ENCODE data around the gene FLAD1.
A peak's percentile ranks its signal among the peaks of the same experiment; 100 is the strongest.

Gene FLAD1

DNA sequence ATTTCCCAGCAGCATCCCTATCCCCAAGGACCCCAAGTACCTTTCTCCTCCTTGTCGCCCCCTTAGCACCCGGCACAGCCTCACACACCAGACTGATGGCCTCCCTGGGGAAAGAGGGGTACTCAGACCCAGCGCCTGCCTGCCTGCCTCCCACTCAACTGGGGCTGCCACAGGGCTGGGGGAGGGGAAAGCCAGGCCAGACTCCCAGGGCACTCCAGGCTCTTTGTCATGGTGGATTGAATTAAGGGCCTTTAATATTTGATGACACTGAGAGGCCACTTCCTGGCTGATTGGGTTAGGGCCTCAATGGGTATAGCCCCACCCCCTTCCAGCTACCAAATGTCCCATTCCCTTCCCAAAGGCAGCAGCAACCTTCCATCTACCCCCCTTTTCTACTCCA lies 14.4 kb upstream of the FLAD1 start:
- Histone ChIP-seq H3K27ac (ENCODE audit: low read depth in 2 of 2, low read length in 2 of 2) (no peak overlapping the region), H3K4me1 (ENCODE audit: control insufficient read depth in 2 of 2, insufficient read depth in 2 of 2, low read length in 2 of 2) (peaks cover 25 to 32% of the 10 kb centered on the region in 2 donors), H3K36me3 (ENCODE audit: control insufficient read depth in 2 of 2, insufficient read depth in 2 of 2, low read length in 2 of 2) (peaks cover 42 to 62% of the 10 kb centered on the region in 2 donors), H3K9me3 (ENCODE audit: control insufficient read depth in 2 of 2, low read length in 2 of 2) (no peaks in the 10 kb centered on the region), H3K4me3 (ENCODE audit: low read length in 2 of 2) (no peak overlapping the region), H3K9ac (ENCODE audit: low read depth in 1 of 2, low read length in 2 of 2) (no peak overlapping the region), H3K27me3 (ENCODE audit: control insufficient read depth in 2 of 2, insufficient read depth in 2 of 2, low read length in 2 of 2) (no peaks in the 10 kb centered on the region)

DNA sequence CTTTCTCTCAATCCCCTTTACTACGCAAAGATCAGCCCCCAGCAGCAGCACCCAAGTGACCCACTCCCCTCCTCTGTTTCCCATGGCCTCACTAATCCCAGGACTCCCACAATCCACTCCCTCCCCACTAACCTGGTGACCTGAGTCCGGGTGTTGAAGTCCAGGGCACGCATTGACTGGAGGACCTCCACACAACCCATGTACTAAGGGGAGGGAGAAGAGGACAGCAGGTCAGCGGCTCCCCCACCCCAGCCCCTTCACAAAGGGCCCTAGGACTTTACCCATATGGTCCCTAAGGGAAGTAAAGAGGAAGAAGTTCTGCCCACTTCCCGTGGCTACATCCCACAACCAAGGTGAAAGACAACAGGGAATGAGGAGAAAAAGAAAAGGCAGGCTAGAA lies 13.9 kb upstream of the FLAD1 start:
- H3K36me3 ChIP-seq (ENCODE audit: control insufficient read depth in 2 of 2, insufficient read depth in 2 of 2, low read length in 2 of 2) = peaks cover 39 to 57% of the 10 kb centered on the region in 2 donors
- H3K27me3 ChIP-seq (ENCODE audit: control insufficient read depth in 2 of 2, insufficient read depth in 2 of 2, low read length in 2 of 2) = no peaks in the 10 kb centered on the region
- no peaks in the 10 kb centered on the region for H3K9me3 ChIP-seq (ENCODE audit: control insufficient read depth in 2 of 2, low read length in 2 of 2)
- H3K9ac ChIP-seq (ENCODE audit: low read depth in 1 of 2, low read length in 2 of 2) = no peak overlapping the region
- no peak overlapping the region for H3K27ac ChIP-seq (ENCODE audit: low read depth in 2 of 2, low read length in 2 of 2)
- no peak overlapping the region for H3K4me3 ChIP-seq (ENCODE audit: low read length in 2 of 2)
- peaks cover 25 to 32% of the 10 kb centered on the region in 2 donors for H3K4me1 ChIP-seq (ENCODE audit: control insufficient read depth in 2 of 2, insufficient read depth in 2 of 2, low read length in 2 of 2)

GRCh38 chr1:154969860-154970452 lies 13.2 kb upstream of the FLAD1 start:
- Histone ChIP-seq H3K4me1 (ENCODE audit: control insufficient read depth in 2 of 2, insufficient read depth in 2 of 2, low read length in 2 of 2) (peaks cover 25 to 32% of the 10 kb centered on the region in 2 donors), H3K36me3 (ENCODE audit: control insufficient read depth in 2 of 2, insufficient read depth in 2 of 2, low read length in 2 of 2) (peaks cover 36 to 51% of the 10 kb centered on the region in 2 donors), H3K27me3 (ENCODE audit: control insufficient read depth in 2 of 2, insufficient read depth in 2 of 2, low read length in 2 of 2) (no peaks in the 10 kb centered on the region), H3K9me3 (ENCODE audit: control insufficient read depth in 2 of 2, low read length in 2 of 2) (no peaks in the 10 kb centered on the region), H3K4me3 (ENCODE audit: low read length in 2 of 2) (peak overlapping the region; percentile 28 to 43), H3K27ac (ENCODE audit: low read depth in 2 of 2, low read length in 2 of 2) (peak overlapping the region; percentile 86 to 87), H3K9ac (ENCODE audit: low read depth in 1 of 2, low read length in 2 of 2) (peak overlapping the region; percentile 32 to 57)

GRCh38 chr1:154970631-154971340 lies 12.4 kb upstream of the FLAD1 start, which contains the start of gene SHC1:
TSS of gene SHC1 (minus strand) at chr1:154970747. CDS start at chr1:154970526, 221 bp downstream.
- H3K4me3 ChIP-seq (ENCODE audit: low read length in 2 of 2) = peak within 1 kb of the TSS; percentile 28 to 43
- no peaks in the 10 kb centered on the region for H3K27me3 ChIP-seq (ENCODE audit: control insufficient read depth in 2 of 2, insufficient read depth in 2 of 2, low read length in 2 of 2)
- H3K9me3 ChIP-seq (ENCODE audit: control insufficient read depth in 2 of 2, low read length in 2 of 2) = no peaks in the 10 kb centered on the region
- peak within 1 kb of the TSS; percentile 32 to 57 for H3K9ac ChIP-seq (ENCODE audit: low read depth in 1 of 2, low read length in 2 of 2)
- H3K4me1 ChIP-seq (ENCODE audit: control insufficient read depth in 2 of 2, insufficient read depth in 2 of 2, low read length in 2 of 2) = peaks cover 25 to 32% of the 10 kb centered on the region in 2 donors
- peak within 1 kb of the TSS; percentile 86 to 87 for H3K27ac ChIP-seq (ENCODE audit: low read depth in 2 of 2, low read length in 2 of 2)
- peaks cover 30 to 44% of the 10 kb centered on the region in 2 donors for H3K36me3 ChIP-seq (ENCODE audit: control insufficient read depth in 2 of 2, insufficient read depth in 2 of 2, low read length in 2 of 2)

GRCh38 chr1:154971341-154971998 lies 11.7 kb upstream of the FLAD1 start:
- H3K4me3 ChIP-seq (ENCODE audit: low read length in 2 of 2) = peak overlapping the region; percentile 17 to 43
- H3K9me3 ChIP-seq (ENCODE audit: control insufficient read depth in 2 of 2, low read length in 2 of 2) = no peaks in the 10 kb centered on the region
- no peaks in the 10 kb centered on the region for H3K27me3 ChIP-seq (ENCODE audit: control insufficient read depth in 2 of 2, insufficient read depth in 2 of 2, low read length in 2 of 2)
- peaks cover 31 to 39% of the 10 kb centered on the region in 2 donors for H3K4me1 ChIP-seq (ENCODE audit: control insufficient read depth in 2 of 2, insufficient read depth in 2 of 2, low read length in 2 of 2)
- H3K27ac ChIP-seq (ENCODE audit: low read depth in 2 of 2, low read length in 2 of 2) = peak overlapping the region; percentile 86 to 87
- peak overlapping the region; percentile 14 to 57 for H3K9ac ChIP-seq (ENCODE audit: low read depth in 1 of 2, low read length in 2 of 2)
- peaks cover 23 to 38% of the 10 kb centered on the region in 2 donors for H3K36me3 ChIP-seq (ENCODE audit: control insufficient read depth in 2 of 2, insufficient read depth in 2 of 2, low read length in 2 of 2)

DNA sequence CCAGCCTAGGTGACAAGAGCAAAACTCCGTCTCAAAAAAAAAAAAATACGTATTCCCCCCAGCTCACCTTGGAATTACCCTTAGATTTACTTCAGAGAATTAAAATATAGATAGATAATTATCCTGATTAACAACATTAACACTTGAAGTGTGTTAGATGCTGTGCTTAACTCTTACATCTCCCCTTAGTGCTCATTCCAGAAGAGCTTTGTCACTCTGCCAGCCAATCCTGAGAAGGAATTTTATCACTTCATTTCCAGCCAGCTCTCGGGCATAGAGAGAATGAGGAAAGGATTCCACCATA lies 11.0 kb upstream of the FLAD1 start:
- Histone ChIP-seq H3K9ac (ENCODE audit: low read depth in 1 of 2, low read length in 2 of 2) (peak overlapping the region in 1 of 2 donors; percentile 79), H3K9me3 (ENCODE audit: control insufficient read depth in 2 of 2, low read length in 2 of 2) (no peaks in the 10 kb centered on the region), H3K4me3 (ENCODE audit: low read length in 2 of 2) (peak overlapping the region; percentile 55 to 96), H3K27ac (ENCODE audit: low read depth in 2 of 2, low read length in 2 of 2) (peak overlapping the region; percentile 99), H3K4me1 (ENCODE audit: control insufficient read depth in 2 of 2, insufficient read depth in 2 of 2, low read length in 2 of 2) (peaks cover 31 to 40% of the 10 kb centered on the region in 2 donors), H3K27me3 (ENCODE audit: control insufficient read depth in 2 of 2, insufficient read depth in 2 of 2, low read length in 2 of 2) (no peaks in the 10 kb centered on the region), H3K36me3 (ENCODE audit: control insufficient read depth in 2 of 2, insufficient read depth in 2 of 2, low read length in 2 of 2) (peaks cover 16 to 31% of the 10 kb centered on the region in 2 donors)

DNA sequence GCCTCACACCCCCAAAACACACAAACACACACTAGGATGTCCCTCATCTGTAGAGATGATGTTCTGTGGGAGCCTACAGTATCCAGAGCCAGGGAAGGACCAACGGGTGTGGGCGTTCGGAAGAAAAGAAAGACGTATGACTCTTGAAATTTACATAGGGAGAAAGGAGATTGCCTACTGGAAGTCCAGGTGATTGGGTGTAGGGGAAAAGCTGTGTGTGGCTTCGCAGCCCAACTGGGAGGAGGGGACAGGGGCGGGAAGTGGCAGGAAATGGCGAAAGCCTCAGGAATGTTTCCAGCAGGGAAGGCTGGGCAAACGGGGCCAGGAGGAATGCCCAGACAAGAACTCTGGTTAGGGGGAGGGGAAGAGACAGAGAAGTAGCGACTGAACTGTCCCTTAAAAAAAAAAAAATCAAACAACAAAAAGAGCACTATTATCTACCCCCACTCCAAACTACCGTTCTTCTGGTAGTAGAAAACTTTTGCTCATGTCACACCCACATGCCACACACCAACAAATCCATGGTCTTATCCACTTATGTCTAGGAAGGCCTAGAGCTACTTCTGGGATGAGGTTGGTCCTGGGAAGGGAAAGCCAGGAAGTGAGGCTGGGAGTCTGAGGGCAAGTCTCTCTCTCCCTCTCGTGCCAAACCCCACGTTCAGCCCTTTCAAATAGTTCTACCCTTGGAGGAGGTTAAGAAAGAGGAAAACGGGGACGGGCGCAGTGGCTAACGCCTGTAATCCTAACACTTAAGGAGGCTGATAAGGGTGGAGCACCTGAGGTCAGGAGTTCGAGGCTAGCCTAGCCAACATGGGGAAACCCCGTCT lies 10.4 kb upstream of the FLAD1 start:
- Histone ChIP-seq H3K4me3 (ENCODE audit: low read length in 2 of 2) (peak overlapping the region; percentile 55 to 96), H3K4me1 (ENCODE audit: control insufficient read depth in 2 of 2, insufficient read depth in 2 of 2, low read length in 2 of 2) (peaks cover 31 to 40% of the 10 kb centered on the region in 2 donors), H3K9ac (ENCODE audit: low read depth in 1 of 2, low read length in 2 of 2) (peak overlapping the region; percentile 79 to 99), H3K9me3 (ENCODE audit: control insufficient read depth in 2 of 2, low read length in 2 of 2) (no peaks in the 10 kb centered on the region), H3K36me3 (ENCODE audit: control insufficient read depth in 2 of 2, insufficient read depth in 2 of 2, low read length in 2 of 2) (peaks cover 10 to 25% of the 10 kb centered on the region in 2 donors), H3K27ac (ENCODE audit: low read depth in 2 of 2, low read length in 2 of 2) (peak overlapping the region; percentile 99), H3K27me3 (ENCODE audit: control insufficient read depth in 2 of 2, insufficient read depth in 2 of 2, low read length in 2 of 2) (no peaks in the 10 kb centered on the region)

DNA sequence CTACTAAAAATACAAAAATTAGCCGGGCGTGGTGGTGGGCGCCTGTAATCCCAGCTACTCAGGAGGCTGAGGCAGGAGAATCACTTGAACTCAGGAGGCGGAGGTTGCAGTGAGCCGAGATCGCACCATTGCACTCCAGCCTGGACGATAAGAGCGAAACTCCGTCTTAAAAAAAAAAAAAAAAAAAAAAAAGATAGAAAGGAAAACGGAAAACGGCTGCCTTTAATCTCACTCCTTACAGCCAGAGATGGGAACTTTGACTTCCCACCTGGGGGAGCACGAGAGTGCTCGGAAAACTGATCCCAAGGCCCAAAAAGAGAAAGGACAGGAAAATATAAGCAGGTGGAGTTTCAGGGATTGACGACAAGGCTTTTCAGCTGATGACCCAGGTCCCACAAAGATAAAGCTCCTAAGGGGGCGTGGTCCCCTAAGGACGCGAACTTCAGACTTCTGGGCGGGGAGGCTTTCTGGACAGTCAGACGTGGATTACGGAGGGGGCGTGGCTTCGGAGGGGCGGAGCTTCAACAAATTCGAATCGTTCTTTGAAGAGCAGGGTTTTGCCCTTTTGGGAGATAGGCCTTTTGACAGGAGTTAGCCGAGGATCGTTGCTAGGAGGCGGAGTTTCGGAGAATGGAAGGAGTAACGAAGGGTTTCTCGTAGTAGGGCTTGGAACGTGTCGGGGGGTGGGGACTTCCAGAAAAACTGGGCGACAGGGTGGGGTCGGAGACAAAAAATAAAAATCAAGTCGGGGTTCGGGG lies 9.6 kb upstream of the FLAD1 start:
- H3K4me1 ChIP-seq (ENCODE audit: control insufficient read depth in 2 of 2, insufficient read depth in 2 of 2, low read length in 2 of 2) = peaks cover 31 to 40% of the 10 kb centered on the region in 2 donors

DNA sequence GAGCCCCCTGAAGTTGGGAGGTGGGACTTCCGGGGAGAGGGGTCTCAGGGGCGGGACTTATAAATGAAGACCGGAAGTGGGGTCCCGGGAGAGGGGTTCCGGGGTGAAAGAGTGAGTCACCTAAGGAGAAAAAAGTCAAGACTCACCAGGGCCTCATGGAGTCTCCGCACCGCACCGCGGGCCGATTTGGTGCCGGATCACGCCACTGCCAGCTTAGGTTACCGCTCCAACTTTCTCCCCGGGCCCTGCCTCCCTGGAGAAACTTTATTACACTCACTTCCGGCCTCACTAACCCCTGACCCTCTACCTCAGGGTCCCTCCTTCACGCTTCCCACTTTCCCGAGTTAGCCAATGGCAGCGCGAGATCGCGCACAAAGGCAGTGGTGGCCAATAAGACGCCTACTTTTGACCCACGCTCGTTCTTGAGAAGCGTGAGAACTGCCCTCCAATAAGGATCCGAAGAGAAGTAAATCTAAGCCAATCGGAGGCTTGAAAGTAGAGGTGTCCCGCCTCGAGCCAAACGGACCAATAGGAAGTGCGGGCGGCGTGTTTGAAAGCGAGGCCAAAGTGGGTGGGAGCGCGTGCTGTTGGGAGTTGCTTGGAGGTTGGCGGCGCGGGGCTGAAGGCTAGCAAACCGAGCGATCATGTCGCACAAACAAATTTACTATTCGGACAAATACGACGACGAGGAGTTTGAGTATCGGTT lies 8.9 kb upstream of the FLAD1 start, which contains the start of gene CKS1B:
Gene CKS1B (plus strand): TSS at position 580 of the 706 bp plus-strand sequence. CDS start 65 bp downstream, at position 645.
- H3K4me3 ChIP-seq (ENCODE audit: low read length in 2 of 2) = peak within 1 kb of the TSS; percentile 96 to 97
- H3K27ac ChIP-seq (ENCODE audit: low read depth in 2 of 2, low read length in 2 of 2) = peak within 1 kb of the TSS; percentile 99
- peak within 1 kb of the TSS; percentile 79 to 99 for H3K9ac ChIP-seq (ENCODE audit: low read depth in 1 of 2, low read length in 2 of 2)
- H3K4me1 ChIP-seq (ENCODE audit: control insufficient read depth in 2 of 2, insufficient read depth in 2 of 2, low read length in 2 of 2) = peaks cover 31 to 40% of the 10 kb centered on the region in 2 donors
- H3K9me3 ChIP-seq (ENCODE audit: control insufficient read depth in 2 of 2, low read length in 2 of 2) = no peaks in the 10 kb centered on the region
- no peaks in the 10 kb centered on the region for H3K27me3 ChIP-seq (ENCODE audit: control insufficient read depth in 2 of 2, insufficient read depth in 2 of 2, low read length in 2 of 2)
- H3K36me3 ChIP-seq (ENCODE audit: control insufficient read depth in 2 of 2, insufficient read depth in 2 of 2, low read length in 2 of 2) = peaks cover 0 to 10% of the 10 kb centered on the region in 2 donors

More for the DNA sequence above, 9.6 kb upstream of the FLAD1 start:
- peaks cover 2 to 17% of the 10 kb centered on the region in 2 donors for H3K36me3 ChIP-seq (ENCODE audit: control insufficient read depth in 2 of 2, insufficient read depth in 2 of 2, low read length in 2 of 2)
- H3K9ac ChIP-seq (ENCODE audit: low read depth in 1 of 2, low read length in 2 of 2) = peak overlapping the region; percentile 79 to 99
- H3K9me3 ChIP-seq (ENCODE audit: control insufficient read depth in 2 of 2, low read length in 2 of 2) = no peaks in the 10 kb centered on the region
- peak overlapping the region; percentile 99 for H3K27ac ChIP-seq (ENCODE audit: low read depth in 2 of 2, low read length in 2 of 2)
- peak overlapping the region; percentile 96 to 97 for H3K4me3 ChIP-seq (ENCODE audit: low read length in 2 of 2)
- no peaks in the 10 kb centered on the region for H3K27me3 ChIP-seq (ENCODE audit: control insufficient read depth in 2 of 2, insufficient read depth in 2 of 2, low read length in 2 of 2)
